Osteoblast (primary cell): ENCODE results near the gene DCST2. TPM values are rescaled to one million over a fixed set of nuclear protein-coding genes. Genes with fewer than 3 reads are reported as not detected.

Experiments
- DNase-seq: peaks from one replicate; pipeline ENCODE4 v3.0.0; 2011; ENCODE audit warnings: low spot score, mixed read lengths; ENCODE audit not compliant: insufficient read length; ENCODE audit errors: missing footprints
- H2AFZ ChIP-seq: 2 replicates; pipeline ENCODE4 v1.6.0; 2011; ENCODE audit warnings: mild to moderate bottlenecking, low read length
- H3K27ac ChIP-seq: 2 replicates; pipeline ENCODE4 v1.5.1; 2011; ENCODE audit warnings: mild to moderate bottlenecking, low read depth, low read length, moderate library complexity
- H3K27me3 ChIP-seq: 2 replicates; pipeline ENCODE4 v1.6.0; 2012; ENCODE audit warnings: mild to moderate bottlenecking, control low read depth, inconsistent platforms, low read length, moderate library complexity; ENCODE audit not compliant: insufficient read depth
- H3K36me3 ChIP-seq: 2 replicates; pipeline ENCODE4 v1.5.1; 2011; ENCODE audit warnings: mild to moderate bottlenecking, low read length, control low read depth, moderate library complexity; ENCODE audit not compliant: insufficient read depth
- H3K4me1 ChIP-seq: 2 replicates; pipeline ENCODE4 v1.5.1; 2011; ENCODE audit warnings: mild to moderate bottlenecking, low read length, control low read depth, moderate library complexity; ENCODE audit not compliant: insufficient read depth
- H3K4me2 ChIP-seq: 2 replicates; pipeline ENCODE4 v1.6.0; 2011; ENCODE audit warnings: mild to moderate bottlenecking, low read length; ENCODE audit not compliant: insufficient read depth
- H3K4me3 ChIP-seq: fragments of 200-600 bp; sonication (generic); 3 replicates; pipeline ENCODE4 v1.5.1; 2012; ENCODE audit warnings: mild to moderate bottlenecking, low read length, inconsistent platforms; ENCODE audit not compliant: insufficient read depth
- H3K79me2 ChIP-seq: 2 replicates; pipeline ENCODE4 v1.6.0; 2012; ENCODE audit warnings: mild to moderate bottlenecking, low read length, control low read depth, inconsistent platforms; ENCODE audit not compliant: insufficient read depth
- H3K9me3 ChIP-seq: 2 replicates; pipeline ENCODE4 v1.5.1; 2011; ENCODE audit warnings: low read depth, low read length, control low read depth
- H4K20me1 ChIP-seq: 2 replicates; pipeline ENCODE4 v1.6.0; 2012; ENCODE audit warnings: mild to moderate bottlenecking, low read length, control low read depth; ENCODE audit not compliant: insufficient read depth
- total RNA-seq: library from RNA; depleted of rRNA; stranded (reverse); fragments of >200 nt; gene quantifications from 2 replicates; pipeline ENCODE4 v1.2.3, GENCODE V29; 2012
- TF ChIP-seq, protein P1 (sequence below): IDR thresholded peaks from 2 replicates; pipeline ENCODE4 v1.5.1; 2011; ENCODE audit warnings: mild to moderate bottlenecking, low read depth, low read length, moderate library complexity; ENCODE audit errors: extremely low read depth

DCST2 gene
- total RNA-seq, 1 donor = not detected

- H3K4me1 ChIP-seq = no peaks in the 10 kb centered on the region
- no peaks in the 10 kb centered on the region for H3K79me2 ChIP-seq
Measured at GRCh38 chr1:155038602-155039307, 5.2 kb upstream of the DCST2 start.

GRCh38 chr1:155037851-155038441 lies 4.4 kb upstream of the DCST2 start:
- no peak for DNase-seq
- H3K4me2 ChIP-seq = no peak overlapping the region
- no peaks in the 10 kb centered on the region for H3K36me3 ChIP-seq
- peaks cover 11% of the 10 kb centered on the region for H3K27me3 ChIP-seq
- TF ChIP-seq, protein P1, sequence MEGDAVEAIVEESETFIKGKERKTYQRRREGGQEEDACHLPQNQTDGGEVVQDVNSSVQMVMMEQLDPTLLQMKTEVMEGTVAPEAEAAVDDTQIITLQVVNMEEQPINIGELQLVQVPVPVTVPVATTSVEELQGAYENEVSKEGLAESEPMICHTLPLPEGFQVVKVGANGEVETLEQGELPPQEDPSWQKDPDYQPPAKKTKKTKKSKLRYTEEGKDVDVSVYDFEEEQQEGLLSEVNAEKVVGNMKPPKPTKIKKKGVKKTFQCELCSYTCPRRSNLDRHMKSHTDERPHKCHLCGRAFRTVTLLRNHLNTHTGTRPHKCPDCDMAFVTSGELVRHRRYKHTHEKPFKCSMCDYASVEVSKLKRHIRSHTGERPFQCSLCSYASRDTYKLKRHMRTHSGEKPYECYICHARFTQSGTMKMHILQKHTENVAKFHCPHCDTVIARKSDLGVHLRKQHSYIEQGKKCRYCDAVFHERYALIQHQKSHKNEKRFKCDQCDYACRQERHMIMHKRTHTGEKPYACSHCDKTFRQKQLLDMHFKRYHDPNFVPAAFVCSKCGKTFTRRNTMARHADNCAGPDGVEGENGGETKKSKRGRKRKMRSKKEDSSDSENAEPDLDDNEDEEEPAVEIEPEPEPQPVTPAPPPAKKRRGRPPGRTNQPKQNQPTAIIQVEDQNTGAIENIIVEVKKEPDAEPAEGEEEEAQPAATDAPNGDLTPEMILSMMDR = no peak
- no peaks in the 10 kb centered on the region for H3K9me3 ChIP-seq
- no peaks in the 10 kb centered on the region for H3K4me1 ChIP-seq
- H3K27ac ChIP-seq = no peak overlapping the region
- no peak overlapping the region for H2AFZ ChIP-seq
- no peak overlapping the region for H3K4me3 ChIP-seq
- H4K20me1 ChIP-seq = no peaks in the 10 kb centered on the region
- no peaks in the 10 kb centered on the region for H3K79me2 ChIP-seq

More at GRCh38 chr1:155038602-155039307, 5.2 kb upstream of the DCST2 start:
- H3K9me3 ChIP-seq = no peaks in the 10 kb centered on the region
- no peak overlapping the region for H3K27ac ChIP-seq
- TF ChIP-seq, protein P1 = no peak
- H3K4me3 ChIP-seq = no peak overlapping the region
- H3K4me2 ChIP-seq = no peak overlapping the region
- H2AFZ ChIP-seq = no peak overlapping the region
- H3K36me3 ChIP-seq = no peaks in the 10 kb centered on the region
- H4K20me1 ChIP-seq = no peaks in the 10 kb centered on the region
- peaks cover 11% of the 10 kb centered on the region for H3K27me3 ChIP-seq
- peak; percentile 65 for DNase-seq

GRCh38 chr1:155037043-155037442 lies 3.5 kb upstream of the DCST2 start:
- Histone ChIP-seq H3K4me1 (no peaks in the 10 kb centered on the region), H3K4me2 (no peak overlapping the region), H3K79me2 (no peaks in the 10 kb centered on the region), H3K27me3 (peaks cover 11% of the 10 kb centered on the region), H3K36me3 (no peaks in the 10 kb centered on the region), H3K9me3 (no peaks in the 10 kb centered on the region), H3K4me3 (no peak overlapping the region), H3K27ac (no peak overlapping the region), H2AFZ (no peak overlapping the region), H4K20me1 (no peaks in the 10 kb centered on the region)
- no peak for DNase-seq
- TF ChIP-seq, protein P1 = no peak

GRCh38 chr1:155035936-155036335 lies 2.4 kb upstream of the DCST2 start:
- no peaks in the 10 kb centered on the region for H3K4me1 ChIP-seq
- H3K36me3 ChIP-seq = no peaks in the 10 kb centered on the region
- peaks cover 11% of the 10 kb centered on the region for H3K27me3 ChIP-seq
- TF ChIP-seq, protein P1 = no peak
- H3K4me2 ChIP-seq = no peak overlapping the region
- H3K9me3 ChIP-seq = no peaks in the 10 kb centered on the region
- no peak for DNase-seq
- no peaks in the 10 kb centered on the region for H4K20me1 ChIP-seq
- no peak overlapping the region for H2AFZ ChIP-seq
- H3K4me3 ChIP-seq = no peak overlapping the region
- H3K79me2 ChIP-seq = no peaks in the 10 kb centered on the region
- H3K27ac ChIP-seq = no peak overlapping the region
